ENCODE data around the gene TMEM37. TPM values are rescaled to one million over a fixed set of nuclear protein-coding genes. Genes with fewer than 3 reads are reported as not detected.
A peak's percentile ranks its signal among the peaks of the same experiment; 100 is the strongest.

TMEM37 gene
- total and polyA plus RNA-seq, 2 of the 8 experiments (the other 6 are each of a cell fraction or from before 2014, with no cell fraction given) = 11.0 to 16.2 TPM

DNA sequence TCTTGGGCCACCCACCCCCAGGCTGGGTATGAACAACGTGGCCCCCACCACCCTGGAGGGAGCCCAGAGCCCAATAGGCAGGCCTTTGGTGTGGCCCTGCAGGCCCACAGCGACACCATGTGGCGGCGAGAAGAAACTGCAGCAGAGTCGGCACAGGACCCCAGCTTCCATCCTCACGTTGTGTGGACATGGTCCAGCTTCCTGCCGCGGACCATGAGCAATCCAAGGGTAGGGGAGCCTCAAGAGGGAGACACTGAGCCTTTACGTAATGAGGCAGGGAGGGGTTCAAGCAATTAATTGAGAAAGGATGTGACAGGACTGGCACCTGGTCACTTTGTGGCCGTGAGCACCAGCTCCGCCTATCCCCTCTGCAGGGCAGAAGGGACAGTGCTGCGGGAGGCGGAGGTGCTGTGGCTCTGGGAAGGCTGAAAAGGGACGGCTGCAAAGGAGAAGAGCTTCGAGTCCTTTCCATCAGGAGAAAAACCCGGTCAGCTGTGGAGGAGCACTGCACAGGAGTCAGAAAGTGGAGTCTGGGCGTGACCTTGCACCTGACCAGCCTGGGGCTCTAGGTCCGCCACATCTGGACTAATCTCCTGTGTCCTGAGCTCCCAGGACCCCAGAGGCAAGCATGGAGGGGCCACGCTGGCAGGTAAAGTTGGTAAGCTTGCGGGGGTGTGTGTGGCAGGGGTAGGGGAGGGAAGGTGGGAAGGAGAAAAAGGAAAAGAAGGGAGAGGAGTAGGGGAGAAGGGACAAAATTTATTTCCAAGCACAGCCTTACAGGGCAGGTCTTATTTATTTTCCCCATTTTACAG, 44.9 kb downstream of the TMEM37 start (continued):
- TF ChIP-seq KDM4A (IDR thresholded peaks at IDR 0.05; ENCODE audit: low read depth, low read length, severe bottlenecking) = no peak
- no peak for TF ChIP-seq POU5F1 (IDR thresholded peaks at IDR 0.05; ENCODE audit: low read depth, low read length)
- TF ChIP-seq CBX5 (IDR thresholded peaks at IDR 0.05; ENCODE audit: low read depth, low read length) = no peak
- TF ChIP-seq ASH2L (IDR thresholded peaks at IDR 0.05; ENCODE audit: low read length) = no peak
- TF ChIP-seq YY1 (IDR thresholded peaks at IDR 0.05; ENCODE audit: low read depth, low read length) = peak; percentile 60; the same call in 1 of the 2 replicates
- TF ChIP-seq MAFK (IDR thresholded peaks at IDR 0.05; ENCODE audit: low read depth, low read length) = no peak
- TF ChIP-seq RAD21 (IDR thresholded peaks at IDR 0.05 in 1 of 2, conservative IDR thresholded peaks at IDR 0.05 in 1 of 2; ENCODE audit: low read depth in 2 of 2, low read length in 2 of 2) = peak; percentile 95 to 97
- no peak for TF ChIP-seq PHF8 (conservative IDR thresholded peaks at IDR 0.05; ENCODE audit: low read depth, low read length)
- TF ChIP-seq POLR2AphosphoS5 (IDR thresholded peaks at IDR 0.05; ENCODE audit: low read depth, low read length) = no peak
- TF ChIP-seq SIX5 (IDR thresholded peaks at IDR 0.05; ENCODE audit: low read depth, low read length) = no peak
- no peak for TF ChIP-seq NRF1 (IDR thresholded peaks at IDR 0.05; ENCODE audit: low read depth, low read length)
- 0 out of 2 replicates have a peak, but pooled peaks have one; percentile 7 for TF ChIP-seq EGR1 (IDR thresholded peaks at IDR 0.05; ENCODE audit: borderline replicate concordance, low read depth, low read length)
- peak; percentile 18; the same call in 1 of the 2 replicates for TF ChIP-seq CHD2 (IDR thresholded peaks at IDR 0.05; ENCODE audit: low read length)
- TF ChIP-seq CHD1 (IDR thresholded peaks at IDR 0.05; ENCODE audit: low read depth, low read length) = no peak
- no peak for TF ChIP-seq SRF (IDR thresholded peaks at IDR 0.05; ENCODE audit: low read depth, low read length)
- TF ChIP-seq, protein P1, sequence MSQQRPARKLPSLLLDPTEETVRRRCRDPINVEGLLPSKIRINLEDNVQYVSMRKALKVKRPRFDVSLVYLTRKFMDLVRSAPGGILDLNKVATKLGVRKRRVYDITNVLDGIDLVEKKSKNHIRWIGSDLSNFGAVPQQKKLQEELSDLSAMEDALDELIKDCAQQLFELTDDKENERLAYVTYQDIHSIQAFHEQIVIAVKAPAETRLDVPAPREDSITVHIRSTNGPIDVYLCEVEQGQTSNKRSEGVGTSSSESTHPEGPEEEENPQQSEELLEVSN (IDR thresholded peaks at IDR 0.05) = no peak
- no peak for TF ChIP-seq KDM1A (IDR thresholded peaks at IDR 0.05; ENCODE audit: borderline replicate concordance, low read length)
- TF ChIP-seq HDAC2 (IDR thresholded peaks at IDR 0.05; ENCODE audit: borderline replicate concordance in 1 of 2, low read depth in 2 of 2, low read length in 2 of 2) = 0 out of 4 replicates have a peak, but pooled peaks of 1 of the 2 experiments have one; percentile 43
- TF ChIP-seq EZH2 (IDR thresholded peaks at IDR 0.05; ENCODE audit: low read depth, low read length, severe bottlenecking) = no peak
- TF ChIP-seq BACH1 (IDR thresholded peaks at IDR 0.05; ENCODE audit: low read length) = 0 out of 2 replicates have a peak, but pooled peaks have one; percentile 12
- no peak for TF ChIP-seq CBX8 (IDR thresholded peaks at IDR 0.05; ENCODE audit: borderline replicate concordance, low read depth, low read length)
- 0 out of 2 replicates have a peak, but pooled peaks have one; percentile 17 for TF ChIP-seq TEAD4 (IDR thresholded peaks at IDR 0.05; ENCODE audit: low read depth, low read length)
